ENCODE results near the gene DHX29. TPM values are rescaled to one million over a fixed set of nuclear protein-coding genes. Genes with fewer than 3 reads are reported as not detected.

Gene DHX29
- total and polyA plus RNA-seq, 2 donors (not counting 1 experiment from before 2014, with no cell fraction given): 3.9 to 18.1 TPM

Other genes starting within 250 kb of the DHX29 start
- gene GZMA, start 205.0 kb downstream of the DHX29 start, total RNA-seq: 0.58 TPM in 1 of 2 replicates, not detected in the other
- gene GZMA, start 205.0 kb downstream of the DHX29 start, polyA plus RNA-seq: 1.0 and 1.4 TPM in 2 replicates
- gene GPX8, start 147.5 kb downstream of the DHX29 start, total RNA-seq: not detected in 2 replicates
- gene GPX8, start 147.5 kb downstream of the DHX29 start, polyA plus RNA-seq: not detected in 2 replicates
- gene CDC20B, start 134.5 kb downstream of the DHX29 start, total RNA-seq: not detected in 2 replicates
- 0.09 TPM in 1 of 2 replicates, not detected in the other for gene CDC20B, start 134.5 kb downstream of the DHX29 start, polyA plus RNA-seq
- not detected in 2 replicates for gene MCIDAS, start 80.4 kb downstream of the DHX29 start, total RNA-seq
- not detected in 2 replicates for gene MCIDAS, start 80.4 kb downstream of the DHX29 start, polyA plus RNA-seq
- not detected in 2 replicates for gene CCNO, start 74.1 kb downstream of the DHX29 start, total RNA-seq
- gene CCNO, start 74.1 kb downstream of the DHX29 start, polyA plus RNA-seq: not detected in 2 replicates
- 91.7 and 94.0 TPM in 2 replicates for gene MTREX, start 295 bp upstream of the DHX29 start, total RNA-seq
- 7.9 and 14.5 TPM in 2 replicates for gene MTREX, start 295 bp upstream of the DHX29 start, polyA plus RNA-seq
- 8.8 and 11.2 TPM in 2 replicates for gene PLPP1, start 227.3 kb upstream of the DHX29 start, total RNA-seq
- 5.5 and 6.9 TPM in 2 replicates for gene PLPP1, start 227.3 kb upstream of the DHX29 start, polyA plus RNA-seq